Psoas muscle (tissue), 8 donors: ENCODE measurements around the gene CCDC188. TPM values are rescaled to one million over a fixed set of nuclear protein-coding genes. Genes with fewer than 3 reads are reported as not detected.

Source experiments
- ATAC-seq, 4 donors: fragments of 200-7000 bp; cut with Tn5 transposase; one replicate each; pipeline ENCODE4 v1.9.1; 2020; ENCODE audit warnings: moderate library complexity in 3 of 4, mild to moderate bottlenecking in 2 of 4
- DNase-seq, 2 donors: peaks; one replicate each; pipeline ENCODE4 v3.0.0-alpha.2; 2020
- H3K27ac ChIP-seq: fragments of 200-600 bp; one replicate; pipeline ENCODE4 v1.8.0; 2022
- H3K27me3 ChIP-seq, 3 donors: fragments of 200-600 bp in 1 of 3; one replicate each; pipeline versions ENCODE4 v1.6.1 to v1.8.0; 2013 to 2022; ENCODE audit warnings: low read length in 2 of 3, mild to moderate bottlenecking in 2 of 3, moderate library complexity in 1 of 3; ENCODE audit not compliant: insufficient read depth in 3 of 3
- H3K36me3 ChIP-seq, 2 donors: fragments of 200-600 bp in 1 of 2; one replicate each; pipeline versions ENCODE4 v1.6.1 to v1.8.0; 2013 to 2022; ENCODE audit warnings: low read depth in 1 of 2, mild to moderate bottlenecking in 1 of 2, moderate library complexity in 1 of 2; ENCODE audit not compliant: insufficient read depth in 1 of 2
- H3K4me1 ChIP-seq: fragments of 200-600 bp; one replicate; pipeline ENCODE4 v1.8.0; 2022
- H3K4me3 ChIP-seq: fragments of 200-600 bp; one replicate; pipeline ENCODE4 v1.8.0; 2022; ENCODE audit warnings: mild to moderate bottlenecking
- H3K9me3 ChIP-seq: fragments of 200-600 bp; one replicate; pipeline ENCODE4 v1.8.0; 2022
- CTCF ChIP-seq: fragments of 200-600 bp; IDR thresholded peaks from one replicate; pipeline ENCODE4 v1.8.0; 2022; ENCODE audit warnings: antibody characterized with exemption
- WGBS, 3 donors: extraction: QIAGEN DNeasy Blood & Tissue Kit; methylation state at CpG; one replicate each; pipeline versions ENCODE4 v1.1.6 to v1.1.7; 2013; 5-methylcytosine and 5-hydroxymethylcytosine counted together
- intact Hi-C, 2 donors: fragments of 100-400 bp; cut with DNase I; formaldehyde crosslinking; loops; one replicate each; pipeline versions ENCODE4 v1.11.0 to v1.14.2; 2022
- polyA plus RNA-seq, 3 donors: library from polyadenylated mRNA; stranded (reverse); fragments of 200-250 nt; gene quantifications; one replicate each; pipeline ENCODE4 v1.2.3, GENCODE V29; 2013
- total RNA-seq, 4 donors: library from RNA; stranded (reverse); fragmentation: NEBNext Ultra II Directional in 2 of 4; extraction: Animal tissue kit (Norgen Biotek cat#: 25700) in 2 of 4; gene quantifications; one replicate each; pipeline versions ENCODE4 v1.2.1 to v1.2.4, GENCODE V29; 2021 to 2023
- donor health status: healthy with polysubstance abuse.
- donor health status: DM: no; HTN: no; CAD: no; lungs with moderate emphysema.
- donor health status: Bipolar disorder and iron deficiency.
- donor health status: healthy.
- donor health status: DM: yes; HTN: yes; CAD: no.
- donor health status: DM: no; HTN: no; CAD: no.
- donor health status: DM: no; HTN: no; CAD: no.
- donor health status: DM: yes; HTN: yes; CAD: no.

The CCDC188 gene
- total and polyA plus RNA-seq, 7 donors, result 0.09 to 0.38 (median 0.17) TPM; not detected in 2

GRCh38 chr22:20128902-20129746 lies 21.7 kb downstream of the CCDC188 start:
- WGBS, 3 donors, result 25 to 40% (median 30%) methylated on average over 18 of the region's 18 CpGs
- H3K27ac ChIP-seq, result no peak overlapping the region
- H3K9me3 ChIP-seq, result no peaks in the 10 kb centered on the region
- DNase-seq, result no peak
- peak; percentile 40 for TF ChIP-seq CTCF
- H3K36me3 ChIP-seq, result peaks cover 0 to 38% of the 10 kb centered on the region in 2 donors
- H3K4me1 ChIP-seq, result peaks cover 14% of the 10 kb centered on the region
- ATAC-seq, result peak in 1 of 4 donors; percentile 28
- no peak overlapping the region for H3K4me3 ChIP-seq
- intact Hi-C loops, result loop anchor here in 1 of 2 donors (5.0 kb wide), 1 partner anchor 157 kb away; no protein-coding TSS in a partner anchor
- no peaks in the 10 kb centered on the region for H3K27me3 ChIP-seq

- Histone ChIP-seq H3K27me3 (no peaks in the 10 kb centered on the region), H3K4me1 (peaks cover 10% of the 10 kb centered on the region), H3K27ac (no peak overlapping the region), H3K9me3 (no peaks in the 10 kb centered on the region), H3K4me3 (no peak overlapping the region), H3K36me3 (peaks cover 0 to 44% of the 10 kb centered on the region in 2 donors)
- no peak for DNase-seq
- 50 to 53% (median 52%) methylated on average over 2 of the region's 2 CpGs for WGBS, 3 donors
- no peak for ATAC-seq
- no peak for TF ChIP-seq CTCF
- intact Hi-C loops, result loop anchor here in 1 of 2 donors (5.0 kb wide), 1 partner anchor 156 kb away; no protein-coding TSS in a partner anchor
Measured at GRCh38 chr22:20128619-20128901, 22.3 kb downstream of the CCDC188 start.

- H3K27ac ChIP-seq, result no peak overlapping the region
- no peaks in the 10 kb centered on the region for H3K27me3 ChIP-seq
- peaks cover 6% of the 10 kb centered on the region for H3K4me1 ChIP-seq
- H3K36me3 ChIP-seq, result peaks cover 0 to 46% of the 10 kb centered on the region in 2 donors
- H3K9me3 ChIP-seq, result no peaks in the 10 kb centered on the region
- no peak for TF ChIP-seq CTCF
- 70 to 84% (median 73%) methylated on average over 17 of the region's 17 CpGs for WGBS, 3 donors
- DNase-seq (no peak), ATAC-seq (no peak)
- intact Hi-C loops, result loop anchor here in 1 of 2 donors (5.0 kb wide), 1 partner anchor 156 kb away; no protein-coding TSS in a partner anchor
- H3K4me3 ChIP-seq, result no peak overlapping the region
Measured at GRCh38 chr22:20127869-20128618, 22.8 kb downstream of the CCDC188 start.

GRCh38 chr22:20127318-20127868 lies 23.5 kb downstream of the CCDC188 start:
- intact Hi-C loops, result loop anchor here in 1 of 2 donors (5.0 kb wide), 1 partner anchor 155 kb away; no protein-coding TSS in a partner anchor
- DNase-seq, result no peak
- Histone ChIP-seq H3K4me1 (peaks cover under 1% of the 10 kb centered on the region), H3K9me3 (no peaks in the 10 kb centered on the region), H3K27ac (no peak overlapping the region), H3K27me3 (no peaks in the 10 kb centered on the region), H3K36me3 (peaks cover 0 to 47% of the 10 kb centered on the region in 2 donors), H3K4me3 (no peak overlapping the region)
- WGBS, 3 donors, result 80 to 83% (median 80%) methylated on average over 15 of the region's 15 CpGs
- ATAC-seq, result no peak
- TF ChIP-seq CTCF, result no peak
